Mucosa of rectum (tissue), 2 donors: Measurements from ENCODE around the gene PSKH1.
"Not testable (repeated sequence)": the region's sequence is repeated elsewhere in the genome, so short reads cannot be mapped to it uniquely, and the experiment has no call there.

Source experiments
- H3K27ac ChIP-seq, 2 donors: one replicate each; pipeline ENCODE4 v1.7.0; 2013; ENCODE audit warnings: inconsistent platforms in 2 of 2, low read depth in 2 of 2, low read length in 2 of 2
- H3K27me3 ChIP-seq, 2 donors: one replicate each; pipeline ENCODE4 v1.7.0; 2013; ENCODE audit warnings: low read length in 2 of 2; ENCODE audit not compliant: control insufficient read depth in 2 of 2, insufficient read depth in 2 of 2
- H3K36me3 ChIP-seq, 2 donors: one replicate each; pipeline ENCODE4 v1.7.0; 2013; ENCODE audit warnings: low read length in 2 of 2; ENCODE audit not compliant: control insufficient read depth in 2 of 2, insufficient read depth in 2 of 2
- H3K4me1 ChIP-seq, 2 donors: one replicate each; pipeline ENCODE4 v1.7.0; 2013; ENCODE audit warnings: low read length in 2 of 2, mild to moderate bottlenecking in 1 of 2; ENCODE audit not compliant: control insufficient read depth in 2 of 2, insufficient read depth in 2 of 2
- H3K4me3 ChIP-seq, 2 donors: one replicate each; pipeline ENCODE4 v1.7.0; 2013; ENCODE audit warnings: low read length in 2 of 2
- H3K9ac ChIP-seq, 2 donors: one replicate each; pipeline ENCODE4 v1.7.0; 2013; ENCODE audit warnings: low read length in 2 of 2, low read depth in 1 of 2, mild to moderate bottlenecking in 1 of 2
- H3K9me3 ChIP-seq, 2 donors: one replicate each; pipeline ENCODE4 v1.7.0; 2013; ENCODE audit warnings: low read length in 2 of 2; ENCODE audit not compliant: control insufficient read depth in 2 of 2
- donor health status: healthy.
- donor health status: Normal muscosa, but diverticular disease.

PSKH1 gene

GRCh38 chr16:67931712-67932461 is 38.8 kb downstream of the PSKH1 start, which contains the start of gene CTRL:
Gene CTRL (minus strand): TSS chr16:67931862. CDS start chr16:67931852, 10 bp downstream.
- Histone ChIP-seq H3K27ac (no peak within 1 kb of the TSS), H3K4me3 (no peak within 1 kb of the TSS), H3K36me3 (peaks cover 35 to 65% of the 10 kb centered on the region in 2 donors), H3K9ac (no peak within 1 kb of the TSS), H3K4me1 (peaks cover 12 to 13% of the 10 kb centered on the region in 2 donors), H3K27me3 (no peaks in the 10 kb centered on the region), H3K9me3 (no peaks in the 10 kb centered on the region)

- Histone ChIP-seq H3K9me3 (no peaks in the 10 kb centered on the region), H3K4me3 (no peak overlapping the region), H3K27ac (no peak overlapping the region), H3K4me1 (peaks cover 18 to 19% of the 10 kb centered on the region in 2 donors), H3K27me3 (no peaks in the 10 kb centered on the region), H3K36me3 (peaks cover 30 to 64% of the 10 kb centered on the region in 2 donors), H3K9ac (no peak overlapping the region)
Observed at GRCh38 chr16:67932462-67932840, 39.4 kb downstream of the PSKH1 start.

GRCh38 chr16:67933805-67934204 is 40.8 kb downstream of the PSKH1 start:
- H3K36me3 ChIP-seq: peaks cover 21 to 55% of the 10 kb centered on the region in 2 donors
- H3K4me3 ChIP-seq: no peak overlapping the region
- no peaks in the 10 kb centered on the region for H3K9me3 ChIP-seq
- no peak overlapping the region for H3K9ac ChIP-seq
- H3K4me1 ChIP-seq: peaks cover 18 to 20% of the 10 kb centered on the region in 2 donors
- no peaks in the 10 kb centered on the region for H3K27me3 ChIP-seq
- H3K27ac ChIP-seq: no peak overlapping the region

- H3K4me3 ChIP-seq: peak overlapping the region; percentile 0 to 95
Observed at GRCh38 chr16:67934306-67935100, 41.4 kb downstream of the PSKH1 start.

GRCh38 chr16:67935101-67935401 is 42.0 kb downstream of the PSKH1 start:
- Histone ChIP-seq H3K9me3 (no peaks in the 10 kb centered on the region), H3K9ac (peak overlapping the region; percentile 27 to 98), H3K4me3 (peak overlapping the region; percentile 95 to 99), H3K4me1 (peaks cover 21 to 23% of the 10 kb centered on the region in 2 donors), H3K27me3 (no peaks in the 10 kb centered on the region), H3K27ac (peak overlapping the region; percentile 26 to 96), H3K36me3 (peaks cover 20 to 43% of the 10 kb centered on the region in 2 donors)

More at GRCh38 chr16:67934306-67935100, 41.4 kb downstream of the PSKH1 start:
- H3K9ac ChIP-seq: peak overlapping the region in 1 of 2 donors; percentile 98
- H3K27ac ChIP-seq: no peak overlapping the region
- H3K9me3 ChIP-seq: no peaks in the 10 kb centered on the region
- no peaks in the 10 kb centered on the region for H3K27me3 ChIP-seq
- peaks cover 18 to 20% of the 10 kb centered on the region in 2 donors for H3K4me1 ChIP-seq
- H3K36me3 ChIP-seq: peaks cover 21 to 49% of the 10 kb centered on the region in 2 donors

GRCh38 chr16:67935402-67936123 is 42.5 kb downstream of the PSKH1 start:
- Histone ChIP-seq H3K4me1 (peaks cover 23 to 26% of the 10 kb centered on the region in 2 donors), H3K27me3 (no peaks in the 10 kb centered on the region), H3K27ac (peak overlapping the region; percentile 94 to 96), H3K9ac (peak overlapping the region; percentile 98), H3K9me3 (no peaks in the 10 kb centered on the region), H3K36me3 (peaks cover 17 to 38% of the 10 kb centered on the region in 2 donors), H3K4me3 (peak overlapping the region; percentile 95 to 99)

- peak within 1 kb of the TSS; percentile 95 to 99 for H3K4me3 ChIP-seq
- H3K9ac ChIP-seq: peak within 1 kb of the TSS; percentile 98
- no peaks in the 10 kb centered on the region for H3K27me3 ChIP-seq
- H3K36me3 ChIP-seq: peaks cover 17 to 31% of the 10 kb centered on the region in 2 donors
- peaks cover 23 to 26% of the 10 kb centered on the region in 2 donors for H3K4me1 ChIP-seq
- no peaks in the 10 kb centered on the region for H3K9me3 ChIP-seq
- H3K27ac ChIP-seq: peak within 1 kb of the TSS; percentile 94 to 96
Observed at GRCh38 chr16:67936124-67936879, 43.2 kb downstream of the PSKH1 start, which contains the start of gene PSMB10. Gene PSMB10 (minus strand): TSS chr16:67936850. CDS start chr16:67936749, 101 bp downstream.

- Histone ChIP-seq H3K9ac (peak overlapping the region; percentile 98), H3K4me3 (peak overlapping the region; percentile 95 to 99), H3K36me3 (peaks cover 17 to 25% of the 10 kb centered on the region in 2 donors), H3K27ac (peak overlapping the region; percentile 94 to 96), H3K27me3 (no peaks in the 10 kb centered on the region), H3K4me1 (peaks cover 23 to 26% of the 10 kb centered on the region in 2 donors), H3K9me3 (no peaks in the 10 kb centered on the region)
Observed at GRCh38 chr16:67936880-67937605, 44.0 kb downstream of the PSKH1 start.

GRCh38 chr16:67937713-67938112 is 44.7 kb downstream of the PSKH1 start:
- peak overlapping the region in 1 of 2 donors; percentile 98 for H3K9ac ChIP-seq
- H3K4me3 ChIP-seq, H3K9me3 ChIP-seq, H3K27me3 ChIP-seq: not testable (repeated sequence)
- H3K36me3 ChIP-seq: peaks cover 17 to 20% of the 10 kb centered on the region in 2 donors
- H3K4me1 ChIP-seq: peaks cover 23 to 26% of the 10 kb centered on the region in 2 donors
- peak overlapping the region in 1 of 2 donors; percentile 96 for H3K27ac ChIP-seq
